A673 (cell line): ENCODE results near the gene KCNQ1.

Experiments
- CTCF ChIP-seq: fragments of 300-800, 200-600 bp; sonication (generic); conservative IDR thresholded peaks from 2 replicates; pipeline ENCODE4 v1.5.1; 2017; ENCODE audit warnings: low read depth, mild to moderate bottlenecking, antibody characterized with exemption, low read length, moderate library complexity, mixed read lengths
- EZH2 ChIP-seq: fragments of 200-600 bp; sonication (generic); IDR thresholded peaks from 2 replicates; pipeline ENCODE4 v1.6.1; 2017; ENCODE audit warnings: borderline replicate concordance, low read depth, mild to moderate bottlenecking, mixed read lengths, antibody characterized with exemption, low read length; ENCODE audit not compliant: poor library complexity, severe bottlenecking

GRCh38 chr11:2538951-2539350 lies 94.1 kb downstream of the KCNQ1 start:
- no peak for TF ChIP-seq CTCF
- no peak for TF ChIP-seq EZH2
